ENCODE results near the gene CYP27B1. TPM values are rescaled to one million over a fixed set of nuclear protein-coding genes. Genes with fewer than 3 reads are reported as not detected.
"Not testable (repeated sequence)": the region's sequence is repeated elsewhere in the genome, so short reads cannot be mapped to it uniquely, and the experiment has no call there.

Gene CYP27B1
- total and polyA plus RNA-seq, 2 donors from 2014 or later: 3.5 to 33.4 TPM

- DNase-seq: peak in 1 of 5 donors; percentile 27
- no peak for TF ChIP-seq CTCF (IDR thresholded peaks at IDR 0.05; ENCODE audit: borderline replicate concordance, extremely low read depth, insufficient read depth)
- Histone ChIP-seq H3K27me3 (ENCODE audit: control insufficient read depth, insufficient read depth, low read length) (no peaks in the 10 kb centered on the region), H3K9ac (ENCODE audit: low read length in 3 of 3) (no peak overlapping the region), H3K4me3 (ENCODE audit: low read length in 3 of 3) (no peak overlapping the region), H3K36me3 (ENCODE audit: control insufficient read depth in 2 of 3, insufficient read depth in 3 of 3, low read length in 3 of 3) (peaks cover 0 to 6% (median 0%) of the 10 kb centered on the region in 3 donors), H3K4me1 (ENCODE audit: control insufficient read depth in 2 of 3, insufficient read depth in 2 of 3, low read depth in 1 of 3, low read length in 3 of 3) (peaks cover 0 to 15% (median 7%) of the 10 kb centered on the region in 3 donors), H3K9me3 (ENCODE audit: control insufficient read depth in 2 of 3, insufficient read depth in 1 of 3, low read length in 3 of 3) (no peaks in the 10 kb centered on the region), H3K27ac (ENCODE audit: low read depth in 2 of 2, low read length in 2 of 2) (no peak overlapping the region)
- intact Hi-C loops (cut with DNase I): no loop called here
- no peak for FAIRE-seq
These were observed 8.8 kb upstream of the CYP27B1 start for GRCh38 chr12:57775563-57776246.

- H3K27ac ChIP-seq (ENCODE audit: low read depth in 2 of 2, low read length in 2 of 2): no peak overlapping the region
- H3K9me3 ChIP-seq (ENCODE audit: control insufficient read depth in 2 of 3, insufficient read depth in 1 of 3, low read length in 3 of 3): no peaks in the 10 kb centered on the region
- no peaks in the 10 kb centered on the region for H3K27me3 ChIP-seq (ENCODE audit: control insufficient read depth, insufficient read depth, low read length)
- intact Hi-C loops (cut with DNase I): no loop called here
- H3K36me3 ChIP-seq (ENCODE audit: control insufficient read depth in 2 of 3, insufficient read depth in 3 of 3, low read length in 3 of 3): peaks cover 0 to 4% (median 0%) of the 10 kb centered on the region in 3 donors
- peaks cover 0 to 9% (median under 1%) of the 10 kb centered on the region in 3 donors for H3K4me1 ChIP-seq (ENCODE audit: control insufficient read depth in 2 of 3, insufficient read depth in 2 of 3, low read depth in 1 of 3, low read length in 3 of 3)
- no peak overlapping the region for H3K9ac ChIP-seq (ENCODE audit: low read length in 3 of 3)
- FAIRE-seq (no peak), DNase-seq (no peak)
- no peak overlapping the region for H3K4me3 ChIP-seq (ENCODE audit: low read length in 3 of 3)
- TF ChIP-seq CTCF (IDR thresholded peaks at IDR 0.05; ENCODE audit: borderline replicate concordance, extremely low read depth, insufficient read depth): no peak
These were observed 8.2 kb upstream of the CYP27B1 start for GRCh38 chr12:57775044-57775443.

- H3K9me3 ChIP-seq (ENCODE audit: control insufficient read depth in 2 of 3, insufficient read depth in 1 of 3, low read length in 3 of 3); H3K4me1 ChIP-seq (ENCODE audit: control insufficient read depth in 2 of 3, insufficient read depth in 2 of 3, low read depth in 1 of 3, low read length in 3 of 3); H3K36me3 ChIP-seq (ENCODE audit: control insufficient read depth in 2 of 3, insufficient read depth in 3 of 3, low read length in 3 of 3); H3K4me3 ChIP-seq (ENCODE audit: low read length in 3 of 3); H3K27me3 ChIP-seq (ENCODE audit: control insufficient read depth, insufficient read depth, low read length); FAIRE-seq; H3K9ac ChIP-seq (ENCODE audit: low read length in 3 of 3); intact Hi-C loops (cut with DNase I); H3K27ac ChIP-seq (ENCODE audit: low read depth in 2 of 2, low read length in 2 of 2): not testable (repeated sequence)
- peak in 1 of 5 donors; percentile 56 for DNase-seq
These were observed 7.8 kb upstream of the CYP27B1 start for GRCh38 chr12:57774634-57775033.

GRCh38 chr12:57772429-57773322 lies 5.8 kb upstream of the CYP27B1 start, which contains the start of gene EEF1AKMT3:
EEF1AKMT3 (plus strand) TSS chr12:57772614; CDS start chr12:57772725, 111 bp downstream.
- Histone ChIP-seq H3K27ac (ENCODE audit: low read depth in 2 of 2, low read length in 2 of 2) (peak within 1 kb of the TSS; percentile 91 to 96), H3K27me3 (ENCODE audit: control insufficient read depth, insufficient read depth, low read length) (no peaks in the 10 kb centered on the region), H3K9ac (ENCODE audit: low read length in 3 of 3) (peak within 1 kb of the TSS; percentile 61 to 86 (median 83)), H3K36me3 (ENCODE audit: control insufficient read depth in 2 of 3, insufficient read depth in 3 of 3, low read length in 3 of 3) (peaks cover 0 to 4% (median 0%) of the 10 kb centered on the region in 3 donors), H3K4me3 (ENCODE audit: low read length in 3 of 3) (peak within 1 kb of the TSS; percentile 81 to 95 (median 89)), H3K4me1 (ENCODE audit: control insufficient read depth in 2 of 3, insufficient read depth in 2 of 3, low read depth in 1 of 3, low read length in 3 of 3) (peaks cover 0 to 7% (median 0%) of the 10 kb centered on the region in 3 donors), H3K9me3 (ENCODE audit: control insufficient read depth in 2 of 3, insufficient read depth in 1 of 3, low read length in 3 of 3) (no peaks in the 10 kb centered on the region)
- TF ChIP-seq CTCF (IDR thresholded peaks at IDR 0.05; ENCODE audit: borderline replicate concordance, extremely low read depth, insufficient read depth): no peak
- no peak for FAIRE-seq
- intact Hi-C loops (cut with DNase I): no loop called here
- DNase-seq: peak in 4 of 5 donors; percentile 51 to 90 (median 66)

Data from kidney (tissue), 14 donors.